Gastrocnemius medialis (tissue), 4 donors: ENCODE data around the gene STAT5A.

Experiments
- POLR2A ChIP-seq, 2 donors: fragments of 450-650 bp; IDR thresholded peaks; one replicate each; pipeline ENCODE4 v1.6.1; 2017; ENCODE audit warnings: antibody characterized with exemption in 2 of 2, mild to moderate bottlenecking in 2 of 2, moderate library complexity in 2 of 2
- TF ChIP-seq, protein P1 (sequence below), 5 experiments: fragments of 450-650 bp in 3 of 5; fragments of 200-600 bp in 2 of 5; sonication (generic) in 2 of 5; IDR thresholded peaks in 4 of 5; conservative IDR thresholded peaks in 1 of 5; 1 replicate in 4 of 5; 2 replicates in 1 of 5; pipeline ENCODE4 v1.5.1; 2016 to 2019; ENCODE audit warnings: antibody characterized with exemption in 5 of 5, mild to moderate bottlenecking in 3 of 5, moderate library complexity in 3 of 5

DNA sequence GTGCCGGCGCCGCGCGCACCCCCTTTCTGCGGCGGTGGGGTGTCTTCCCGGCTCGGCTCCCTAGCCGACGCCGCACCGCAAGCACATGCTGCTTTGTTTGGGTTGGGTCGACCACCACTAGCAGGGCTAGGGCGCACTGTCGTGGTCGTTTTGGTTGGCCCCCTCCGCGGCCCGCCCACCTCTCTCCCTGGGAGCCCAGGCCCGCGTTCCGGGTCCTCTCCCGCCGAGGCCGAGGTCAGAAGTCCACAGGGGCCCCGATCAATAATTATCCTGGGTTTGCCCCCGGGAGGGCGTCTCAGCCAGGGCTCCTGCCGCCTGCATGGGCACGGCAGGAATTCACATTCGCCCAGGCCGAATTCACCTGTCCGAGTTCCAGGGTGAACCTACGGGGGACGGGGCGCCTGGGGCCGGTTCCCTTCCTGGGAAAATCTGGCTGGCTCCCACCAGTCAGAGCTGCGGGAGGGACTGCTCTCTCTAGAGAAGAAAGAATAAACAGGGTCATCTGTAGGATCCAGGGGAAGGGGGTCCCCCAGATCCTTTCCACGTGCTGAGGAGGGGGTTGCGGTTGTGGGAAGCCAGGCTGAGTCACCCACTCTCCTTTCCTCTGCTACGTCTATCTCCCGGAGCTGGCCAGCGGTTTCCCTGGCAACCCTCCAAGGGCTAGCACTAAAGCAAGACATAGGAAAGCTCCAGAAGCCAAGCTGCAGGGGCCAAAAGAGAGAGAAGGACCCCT, 11.5 kb upstream of the STAT5A start:
- TF ChIP-seq, protein P1, sequence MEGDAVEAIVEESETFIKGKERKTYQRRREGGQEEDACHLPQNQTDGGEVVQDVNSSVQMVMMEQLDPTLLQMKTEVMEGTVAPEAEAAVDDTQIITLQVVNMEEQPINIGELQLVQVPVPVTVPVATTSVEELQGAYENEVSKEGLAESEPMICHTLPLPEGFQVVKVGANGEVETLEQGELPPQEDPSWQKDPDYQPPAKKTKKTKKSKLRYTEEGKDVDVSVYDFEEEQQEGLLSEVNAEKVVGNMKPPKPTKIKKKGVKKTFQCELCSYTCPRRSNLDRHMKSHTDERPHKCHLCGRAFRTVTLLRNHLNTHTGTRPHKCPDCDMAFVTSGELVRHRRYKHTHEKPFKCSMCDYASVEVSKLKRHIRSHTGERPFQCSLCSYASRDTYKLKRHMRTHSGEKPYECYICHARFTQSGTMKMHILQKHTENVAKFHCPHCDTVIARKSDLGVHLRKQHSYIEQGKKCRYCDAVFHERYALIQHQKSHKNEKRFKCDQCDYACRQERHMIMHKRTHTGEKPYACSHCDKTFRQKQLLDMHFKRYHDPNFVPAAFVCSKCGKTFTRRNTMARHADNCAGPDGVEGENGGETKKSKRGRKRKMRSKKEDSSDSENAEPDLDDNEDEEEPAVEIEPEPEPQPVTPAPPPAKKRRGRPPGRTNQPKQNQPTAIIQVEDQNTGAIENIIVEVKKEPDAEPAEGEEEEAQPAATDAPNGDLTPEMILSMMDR (IDR thresholded peaks at IDR 0.05 in 4 of 5, conservative IDR thresholded peaks at IDR 0.05 in 1 of 5), result no peak
- no peak for TF ChIP-seq POLR2A (IDR thresholded peaks at IDR 0.05)
